Vagina (tissue), 2 donors: Measurements from ENCODE around the gene AMZ2.
A peak's percentile ranks its signal among the peaks of the same experiment; 100 is the strongest.

Source experiments
- CTCF ChIP-seq, 3 experiments: fragments of 450-650 bp in 2 of 3; fragments of 200-600 bp in 1 of 3; sonication (generic) in 1 of 3; IDR thresholded peaks; one replicate each; pipeline ENCODE4 v1.5.1; 2017 to 2019; ENCODE audit warnings: antibody characterized with exemption in 3 of 3, mild to moderate bottlenecking in 2 of 3, moderate library complexity in 2 of 3
- POLR2A ChIP-seq, 2 donors: fragments of 450-650 bp; IDR thresholded peaks; one replicate each; pipeline ENCODE4 v1.6.1; 2017; ENCODE audit warnings: antibody characterized with exemption in 2 of 2, mild to moderate bottlenecking in 2 of 2, moderate library complexity in 2 of 2
- POLR2AphosphoS5 ChIP-seq, 2 donors: sonication (generic); formaldehyde crosslinking; IDR thresholded peaks; one replicate each; pipeline ENCODE4 v1.9.0; 2017; ENCODE audit warnings: antibody characterized with exemption in 2 of 2, mild to moderate bottlenecking in 2 of 2, low read depth in 1 of 2; ENCODE audit not compliant: insufficient read depth in 1 of 2

GRCh38 chr17:68291836-68292688 lies 44.2 kb downstream of the AMZ2 start:
- TF ChIP-seq CTCF (IDR thresholded peaks at IDR 0.05) (no peak), POLR2A (IDR thresholded peaks at IDR 0.05) (peak in 1 of 2 donors; percentile 30), POLR2AphosphoS5 (IDR thresholded peaks at IDR 0.05; ENCODE audit: insufficient read depth in 1 of 2, low read depth in 1 of 2) (peak in 1 of 2 donors; percentile 78)
